Measurements from ENCODE around the gene PNMA1.

DNA sequence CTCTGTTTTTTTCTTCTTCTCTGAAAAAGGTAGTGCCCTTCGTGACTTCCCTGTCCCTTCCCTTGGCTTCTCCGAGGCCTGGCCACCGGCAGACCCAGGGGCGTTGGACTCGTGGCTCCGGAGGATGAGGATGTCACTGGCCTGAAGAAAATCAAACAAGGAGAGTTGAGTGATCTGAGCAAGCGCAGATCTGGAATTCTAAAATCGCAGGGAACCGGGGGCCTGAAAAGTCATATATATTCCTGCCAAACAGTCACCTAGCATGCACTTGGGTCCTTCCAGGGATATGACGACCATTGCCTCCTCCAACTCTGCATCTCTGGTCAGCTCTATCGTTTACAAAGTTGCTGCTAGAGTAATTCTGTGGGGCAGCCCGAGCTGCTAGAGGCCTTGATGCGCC, 5.2 kb upstream of the PNMA1 start:
- TF ChIP-seq, protein P1, sequence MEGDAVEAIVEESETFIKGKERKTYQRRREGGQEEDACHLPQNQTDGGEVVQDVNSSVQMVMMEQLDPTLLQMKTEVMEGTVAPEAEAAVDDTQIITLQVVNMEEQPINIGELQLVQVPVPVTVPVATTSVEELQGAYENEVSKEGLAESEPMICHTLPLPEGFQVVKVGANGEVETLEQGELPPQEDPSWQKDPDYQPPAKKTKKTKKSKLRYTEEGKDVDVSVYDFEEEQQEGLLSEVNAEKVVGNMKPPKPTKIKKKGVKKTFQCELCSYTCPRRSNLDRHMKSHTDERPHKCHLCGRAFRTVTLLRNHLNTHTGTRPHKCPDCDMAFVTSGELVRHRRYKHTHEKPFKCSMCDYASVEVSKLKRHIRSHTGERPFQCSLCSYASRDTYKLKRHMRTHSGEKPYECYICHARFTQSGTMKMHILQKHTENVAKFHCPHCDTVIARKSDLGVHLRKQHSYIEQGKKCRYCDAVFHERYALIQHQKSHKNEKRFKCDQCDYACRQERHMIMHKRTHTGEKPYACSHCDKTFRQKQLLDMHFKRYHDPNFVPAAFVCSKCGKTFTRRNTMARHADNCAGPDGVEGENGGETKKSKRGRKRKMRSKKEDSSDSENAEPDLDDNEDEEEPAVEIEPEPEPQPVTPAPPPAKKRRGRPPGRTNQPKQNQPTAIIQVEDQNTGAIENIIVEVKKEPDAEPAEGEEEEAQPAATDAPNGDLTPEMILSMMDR (IDR thresholded peaks at IDR 0.05) = no peak
- TF ChIP-seq EZH2 (IDR thresholded peaks at IDR 0.05; ENCODE audit: borderline replicate concordance, insufficient read depth, low read depth, low read length, poor library complexity, severe bottlenecking) = no peak
